Cardiac muscle cell (in vitro differentiated cells and primary cell): Measurements from ENCODE around the gene TTI1. TPM values are rescaled to one million over a fixed set of nuclear protein-coding genes. Genes with fewer than 3 reads are reported as not detected.

ENCODE experiments used
- DNase-seq, 2 donors: peaks; one replicate each; pipeline versions ENCODE4 v3.0.0 to v3.0.0-alpha.2; 2010 to 2017; ENCODE audit warnings: low read depth in 1 of 2, low spot score in 1 of 2
- H3K27ac ChIP-seq: fragments of 200-600 bp; sonication (generic); 2 replicates; pipeline ENCODE4 v1.5.1; 2016
- H3K27me3 ChIP-seq: fragments of 200-600 bp; sonication (generic); 2 replicates; pipeline ENCODE4 v1.6.0; 2016; ENCODE audit warnings: control low read depth
- H3K36me3 ChIP-seq: fragments of 200-600 bp; sonication (generic); 2 replicates; pipeline ENCODE4 v1.5.1; 2016; ENCODE audit warnings: control low read depth
- H3K4me1 ChIP-seq: fragments of 200-600 bp; sonication (generic); 2 replicates; pipeline ENCODE4 v1.8.1; 2017; ENCODE audit warnings: low read depth, mild to moderate bottlenecking, mixed run types
- H3K4me3 ChIP-seq: fragments of 200-600 bp; sonication (generic); 2 replicates; pipeline ENCODE4 v1.5.1; 2016; ENCODE audit warnings: mild to moderate bottlenecking
- H3K9me3 ChIP-seq: fragments of 200-600 bp; sonication (generic); 2 replicates; pipeline ENCODE4 v1.5.1; 2017; ENCODE audit warnings: low read depth, mild to moderate bottlenecking, control low read depth
- polyA plus RNA-seq: library from polyadenylated mRNA; unstranded; fragments of >200 nt; fragmentation: Nextera tagmentation; extraction: Ambion mirVana; gene quantifications from 2 replicates; pipeline ENCODE4 v1.2.1, GENCODE V29; 2016
- total RNA-seq: library from RNA; depleted of rRNA; stranded (reverse); fragments of >200 nt; gene quantifications from 2 replicates; pipeline ENCODE4 v1.2.3, GENCODE V29; 2016
- TF ChIP-seq, protein P1 (sequence below): IDR thresholded peaks from 2 replicates; pipeline ENCODE4 v1.5.1; 2012; ENCODE audit warnings: low read depth, mild to moderate bottlenecking, low read length

The TTI1 gene
- total and polyA plus RNA-seq, 2 experiments from 2014 or later: 23.0 to 23.1 TPM

GRCh38 chr20:37936041-37936440 is 97.2 kb downstream of the TTI1 start:
- Histone ChIP-seq H3K27ac (no peak overlapping the region), H3K9me3 (no peaks in the 10 kb centered on the region), H3K27me3 (no peaks in the 10 kb centered on the region), H3K36me3 (peaks cover 2% of the 10 kb centered on the region), H3K4me1 (peaks cover 7% of the 10 kb centered on the region), H3K4me3 (no peak overlapping the region)
- TF ChIP-seq, protein P1, sequence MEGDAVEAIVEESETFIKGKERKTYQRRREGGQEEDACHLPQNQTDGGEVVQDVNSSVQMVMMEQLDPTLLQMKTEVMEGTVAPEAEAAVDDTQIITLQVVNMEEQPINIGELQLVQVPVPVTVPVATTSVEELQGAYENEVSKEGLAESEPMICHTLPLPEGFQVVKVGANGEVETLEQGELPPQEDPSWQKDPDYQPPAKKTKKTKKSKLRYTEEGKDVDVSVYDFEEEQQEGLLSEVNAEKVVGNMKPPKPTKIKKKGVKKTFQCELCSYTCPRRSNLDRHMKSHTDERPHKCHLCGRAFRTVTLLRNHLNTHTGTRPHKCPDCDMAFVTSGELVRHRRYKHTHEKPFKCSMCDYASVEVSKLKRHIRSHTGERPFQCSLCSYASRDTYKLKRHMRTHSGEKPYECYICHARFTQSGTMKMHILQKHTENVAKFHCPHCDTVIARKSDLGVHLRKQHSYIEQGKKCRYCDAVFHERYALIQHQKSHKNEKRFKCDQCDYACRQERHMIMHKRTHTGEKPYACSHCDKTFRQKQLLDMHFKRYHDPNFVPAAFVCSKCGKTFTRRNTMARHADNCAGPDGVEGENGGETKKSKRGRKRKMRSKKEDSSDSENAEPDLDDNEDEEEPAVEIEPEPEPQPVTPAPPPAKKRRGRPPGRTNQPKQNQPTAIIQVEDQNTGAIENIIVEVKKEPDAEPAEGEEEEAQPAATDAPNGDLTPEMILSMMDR: no peak
- no peak for DNase-seq

DNA sequence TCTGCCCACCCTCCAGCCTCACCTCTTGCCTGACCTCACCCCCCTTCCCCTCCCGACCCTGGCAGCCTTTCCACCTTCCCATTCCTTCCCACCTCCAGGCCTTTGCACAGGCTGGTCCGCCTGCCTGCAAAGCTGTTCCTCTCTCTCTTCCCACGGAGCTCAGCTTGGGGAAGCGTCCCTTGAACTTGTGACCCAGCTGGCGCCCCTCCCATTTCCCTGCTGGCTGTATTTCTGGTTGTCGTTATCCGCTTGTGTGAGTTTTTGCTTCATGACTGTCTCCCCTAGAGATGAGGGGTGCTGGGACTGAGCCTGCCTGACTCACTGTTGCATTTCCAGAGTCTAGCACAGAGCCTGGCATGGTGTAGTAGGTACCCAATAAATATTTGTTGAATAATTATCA is 97.8 kb downstream of the TTI1 start:
- H3K4me3 ChIP-seq: no peak overlapping the region
- TF ChIP-seq, protein P1: no peak

DNA sequence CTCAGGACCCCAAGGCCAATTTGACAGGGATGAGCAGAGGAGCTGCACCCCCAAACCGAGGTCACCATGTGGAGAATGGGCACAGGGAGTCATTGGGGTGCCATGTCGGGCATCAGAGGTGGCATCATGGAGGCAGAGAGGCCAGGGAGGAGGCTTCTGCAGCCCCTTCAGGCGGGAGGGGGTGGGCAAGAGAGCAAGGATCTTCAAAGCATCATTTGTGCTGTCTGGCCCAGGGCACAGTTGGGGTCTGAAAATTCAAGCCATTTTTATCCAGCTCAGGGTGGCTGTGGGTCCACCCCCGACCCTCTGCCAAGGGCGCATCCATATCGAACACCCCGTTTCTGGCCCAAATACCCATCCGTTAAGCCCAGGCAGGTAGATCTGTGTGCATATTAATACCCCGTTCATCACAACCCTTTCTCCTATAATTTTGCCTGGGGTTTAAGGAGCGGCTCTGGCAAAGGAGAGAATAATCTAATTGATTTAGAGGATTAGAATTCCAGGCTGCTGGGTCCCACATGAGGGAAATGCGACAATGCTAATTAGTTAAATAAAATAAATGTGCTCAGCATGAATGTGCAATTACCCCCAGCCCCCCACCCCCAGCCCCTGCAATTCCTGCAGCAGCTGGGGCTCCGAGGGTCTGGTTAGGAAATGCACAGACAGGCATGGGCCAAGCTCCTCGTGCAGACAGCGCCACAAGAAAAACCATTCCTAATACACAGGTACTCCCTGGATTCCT is 98.5 kb downstream of the TTI1 start:
- Histone ChIP-seq H3K4me1 (peaks cover 19% of the 10 kb centered on the region), H3K27ac (no peak overlapping the region), H3K36me3 (peaks cover 2% of the 10 kb centered on the region), H3K9me3 (no peaks in the 10 kb centered on the region), H3K4me3 (no peak overlapping the region), H3K27me3 (no peaks in the 10 kb centered on the region)
- TF ChIP-seq, protein P1: no peak
- no peak for DNase-seq

More for the DNA sequence above, 97.8 kb downstream of the TTI1 start:
- Histone ChIP-seq H3K27me3 (no peaks in the 10 kb centered on the region), H3K9me3 (no peaks in the 10 kb centered on the region), H3K36me3 (peaks cover 2% of the 10 kb centered on the region), H3K4me1 (peaks cover 13% of the 10 kb centered on the region), H3K27ac (no peak overlapping the region)
- DNase-seq: peak in 1 of 2 donors; percentile 17

DNA sequence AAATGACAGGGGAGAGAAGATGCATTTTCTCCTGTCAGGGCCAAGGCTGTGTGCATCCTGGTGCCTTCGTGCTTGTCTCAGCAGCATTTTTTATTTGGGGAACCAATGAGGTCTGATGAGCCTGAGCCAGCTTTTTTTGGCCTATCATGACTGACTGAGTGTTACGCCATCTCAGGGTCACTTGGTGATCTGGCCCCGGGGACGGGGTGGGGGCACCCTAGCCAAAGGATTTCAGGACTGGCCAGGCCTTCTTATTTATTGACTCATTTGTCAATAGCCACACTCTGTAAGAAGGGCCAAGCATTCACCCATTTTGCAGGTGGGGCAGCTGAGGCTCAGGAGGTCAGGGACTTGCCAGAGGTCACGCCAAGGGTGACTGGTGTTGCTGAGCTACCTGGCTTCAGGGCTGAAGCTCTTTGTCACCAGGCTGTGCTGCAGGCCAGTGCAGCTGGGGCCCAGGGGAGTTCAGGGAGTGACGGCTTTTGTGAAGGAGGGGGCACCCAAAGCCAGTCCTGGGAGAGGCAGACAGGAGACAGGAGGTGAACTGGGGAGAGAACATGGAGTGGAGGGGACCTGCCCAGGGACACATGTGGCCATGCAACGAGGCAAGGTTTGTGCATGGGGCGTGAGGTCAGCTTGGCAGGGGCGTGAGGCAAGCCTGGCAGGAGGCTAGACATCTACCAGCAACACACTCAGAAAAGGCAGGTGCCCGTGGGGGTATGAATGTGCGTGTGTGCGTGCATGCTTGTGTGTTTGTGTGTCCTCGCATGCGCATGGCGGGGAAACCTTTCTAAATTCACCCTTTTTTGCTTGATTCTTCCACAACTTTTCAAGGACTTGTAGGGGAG is 99.2 kb downstream of the TTI1 start:
- no peak for DNase-seq
- Histone ChIP-seq H3K4me3 (no peak overlapping the region), H3K36me3 (peaks cover 2% of the 10 kb centered on the region), H3K9me3 (no peaks in the 10 kb centered on the region), H3K27me3 (no peaks in the 10 kb centered on the region), H3K4me1 (peaks cover 27% of the 10 kb centered on the region), H3K27ac (no peak overlapping the region)
- TF ChIP-seq, protein P1: no peak

Other genes with a start within 250 kb of the TTI1 start
- gene VSTM2L, start 130.3 kb downstream of the TTI1 start, total RNA-seq: 136 and 321 TPM in 2 replicates
- gene VSTM2L, start 130.3 kb downstream of the TTI1 start, polyA plus RNA-seq: 83.4 and 162 TPM in 2 replicates
- 26.2 and 43.5 TPM in 2 replicates for gene RPRD1B, start 290 bp upstream of the TTI1 start, total RNA-seq
- 31.0 and 44.5 TPM in 2 replicates for gene RPRD1B, start 290 bp upstream of the TTI1 start, polyA plus RNA-seq
- 144 and 275 TPM in 2 replicates for gene TGM2, start 131.8 kb upstream of the TTI1 start, total RNA-seq
- 119 and 192 TPM in 2 replicates for gene TGM2, start 131.8 kb upstream of the TTI1 start, polyA plus RNA-seq
- gene KIAA1755, start 227.3 kb upstream of the TTI1 start, total RNA-seq: not detected in 2 replicates
- gene KIAA1755, start 227.3 kb upstream of the TTI1 start, polyA plus RNA-seq: not detected in 2 replicates